CD4-positive, alpha-beta T cell treated with Interleukin-10 for 1 hour (primary cell): ENCODE data around the gene GOLGA6A.
"Not testable (repeated sequence)": the region's sequence is repeated elsewhere in the genome, so short reads cannot be mapped to it uniquely, and the experiment has no call there.

Experiments
- DNase-seq: peaks from one replicate; pipeline ENCODE4 v3.0.0-alpha.2; 2020

GOLGA6A gene

GRCh38 chr15:74099963-74100733, 17.8 kb upstream of the GOLGA6A start:
- DNase-seq = peak; percentile 72

DNA sequence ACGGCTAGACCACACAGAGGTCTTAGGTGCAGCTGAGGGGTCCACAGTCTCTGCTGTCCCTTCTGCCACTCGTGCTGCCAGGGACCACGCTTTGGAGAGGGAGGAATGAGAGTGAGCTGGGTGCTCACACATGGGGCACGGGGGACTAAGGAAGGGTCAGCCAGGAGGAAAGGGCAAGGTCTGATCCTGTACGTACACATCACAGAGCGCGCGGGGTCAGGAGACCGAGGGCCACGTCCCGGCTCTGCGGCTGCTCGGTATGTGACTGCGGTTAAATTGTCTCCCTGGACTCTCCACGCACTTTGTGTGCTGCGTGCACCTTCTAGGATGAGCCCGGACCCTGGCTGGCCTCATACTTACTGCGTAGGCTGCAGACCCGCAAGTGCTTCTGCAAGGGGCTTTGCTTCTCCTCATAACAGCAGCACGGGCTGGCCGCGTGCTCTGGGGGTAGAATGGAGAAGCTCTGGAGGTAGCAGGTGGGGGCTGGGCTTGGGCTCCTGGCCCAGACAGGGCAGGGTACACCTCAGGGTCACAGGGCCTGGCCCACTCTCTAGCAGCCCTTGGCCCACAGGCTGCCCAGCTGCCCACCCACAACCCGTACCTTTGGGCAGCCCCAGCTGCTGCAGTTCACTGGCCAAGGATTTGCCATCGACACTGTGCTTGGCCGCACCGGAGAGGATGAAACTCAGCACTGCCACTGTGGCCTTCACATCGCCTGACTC, 14.6 kb upstream of the GOLGA6A start:
- DNase-seq = not testable (repeated sequence)

- not testable (repeated sequence) for DNase-seq
Observed at GRCh38 chr15:74095610-74096009, 13.3 kb upstream of the GOLGA6A start.

DNA sequence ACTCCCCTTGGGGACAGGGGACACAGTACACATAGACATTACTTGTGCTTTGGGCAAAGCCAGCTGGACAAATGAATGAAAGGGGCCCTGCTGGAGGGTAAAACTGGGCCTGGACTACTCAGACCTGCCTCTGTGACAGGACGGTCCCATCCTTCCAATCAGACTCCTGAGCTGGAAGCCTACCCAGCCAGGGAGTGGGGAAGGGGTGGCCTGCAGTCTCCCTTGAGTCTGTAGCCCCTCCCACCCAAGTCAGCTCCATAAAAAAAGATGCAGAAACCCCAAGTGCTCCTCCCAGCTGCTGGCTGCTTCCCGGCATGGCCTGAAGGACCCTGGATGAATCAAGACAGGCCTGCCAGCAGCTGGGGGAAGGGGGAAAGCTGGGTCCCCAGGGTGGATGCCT, 12.2 kb upstream of the GOLGA6A start:
- not testable (repeated sequence) for DNase-seq

GRCh38 chr15:74075781-74076180, 6.6 kb downstream of the GOLGA6A start:
- DNase-seq = not testable (repeated sequence)

- peak; percentile 45 for DNase-seq
Observed at GRCh38 chr15:74072614-74073337, 9.6 kb downstream of the GOLGA6A start.

GRCh38 chr15:74072132-74072531, 10.2 kb downstream of the GOLGA6A start:
- DNase-seq = not testable (repeated sequence)

DNA sequence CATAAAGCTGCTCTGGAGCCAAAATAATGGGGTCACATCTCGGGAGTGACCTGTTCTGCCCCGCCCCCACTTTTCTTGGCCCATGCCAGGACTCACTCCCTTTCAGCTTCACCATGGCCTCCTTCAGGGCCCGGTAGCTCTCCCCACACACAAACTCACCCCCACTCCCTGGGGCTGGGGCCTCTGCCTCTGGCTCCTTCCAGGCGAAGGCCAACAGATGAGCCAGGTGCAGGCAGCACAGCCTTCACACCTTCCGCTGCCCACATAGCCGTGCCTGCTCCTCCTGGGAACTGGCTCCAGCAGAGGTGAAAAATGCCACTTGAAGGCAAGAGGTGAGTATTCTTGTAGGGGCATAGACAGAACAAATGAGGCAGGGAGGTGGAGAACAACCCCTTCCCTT, 10.7 kb downstream of the GOLGA6A start:
- DNase-seq = not testable (repeated sequence)

GRCh38 chr15:74065684-74066411, 16.5 kb downstream of the GOLGA6A start:
- peak; percentile 55 for DNase-seq

GRCh38 chr15:74064822-74065221, 17.5 kb downstream of the GOLGA6A start:
- not testable (repeated sequence) for DNase-seq

- DNase-seq = not testable (repeated sequence)
Observed at GRCh38 chr15:74064183-74064582, 18.2 kb downstream of the GOLGA6A start.

DNA sequence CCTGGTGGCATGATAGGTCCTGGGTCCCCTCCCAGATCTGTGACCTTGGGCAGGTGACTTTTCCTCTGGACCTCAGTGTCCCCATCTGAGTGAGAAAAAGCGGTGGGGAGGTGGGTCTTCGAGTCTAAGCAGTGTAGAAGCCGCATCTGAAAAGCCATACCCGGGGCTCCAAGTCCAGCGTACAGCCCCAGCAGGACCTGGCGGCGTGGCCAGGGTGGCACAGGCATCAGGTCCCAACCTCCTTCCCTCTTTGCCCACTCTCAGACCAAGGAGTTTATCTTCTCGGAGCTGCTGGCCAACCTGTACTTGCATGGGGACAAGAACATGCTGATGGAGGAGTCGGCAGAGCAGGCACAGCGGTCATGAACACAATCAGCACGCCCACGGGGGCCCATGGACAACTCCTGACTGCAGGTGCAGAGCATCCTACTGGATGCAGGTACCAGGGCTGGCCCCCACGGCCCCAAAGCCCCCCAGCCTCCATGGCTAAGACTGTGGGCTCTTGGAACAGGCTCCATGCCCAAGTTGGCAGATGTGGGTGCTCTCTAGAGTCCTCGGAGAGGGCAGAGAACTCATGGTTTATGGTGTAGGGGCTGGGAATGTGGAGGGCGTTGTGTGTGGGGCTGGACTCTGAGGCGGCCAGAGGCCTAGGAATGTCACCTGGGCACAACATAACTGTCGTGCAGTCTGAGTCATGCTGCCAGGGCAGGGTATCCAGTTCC, 18.8 kb downstream of the GOLGA6A start:
- DNase-seq = not testable (repeated sequence)

GRCh38 chr15:74062671-74063070, 19.7 kb downstream of the GOLGA6A start:
- DNase-seq = no peak

DNA sequence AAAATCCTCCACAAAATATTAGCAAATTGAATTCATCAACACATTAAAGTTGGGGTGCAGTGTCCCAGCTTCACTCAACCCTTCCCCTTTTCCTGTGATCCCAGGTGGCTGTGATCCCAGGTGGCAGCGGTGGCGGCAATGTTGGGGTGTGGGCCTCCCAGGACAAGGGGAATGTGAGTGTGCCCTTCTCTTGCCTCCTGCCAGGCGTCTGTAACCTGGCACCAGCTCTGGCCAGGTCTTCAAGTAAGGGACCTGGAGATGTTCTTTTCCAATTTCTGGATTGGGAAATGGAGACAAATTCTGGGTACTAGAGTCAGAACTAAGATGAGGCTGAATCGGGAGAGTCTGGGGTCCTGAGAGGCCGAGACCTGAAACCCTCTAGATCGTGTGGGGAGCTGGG, 20.1 kb downstream of the GOLGA6A start:
- no peak for DNase-seq

GRCh38 chr15:74060251-74060650, 22.1 kb downstream of the GOLGA6A start:
- no peak for DNase-seq

DNA sequence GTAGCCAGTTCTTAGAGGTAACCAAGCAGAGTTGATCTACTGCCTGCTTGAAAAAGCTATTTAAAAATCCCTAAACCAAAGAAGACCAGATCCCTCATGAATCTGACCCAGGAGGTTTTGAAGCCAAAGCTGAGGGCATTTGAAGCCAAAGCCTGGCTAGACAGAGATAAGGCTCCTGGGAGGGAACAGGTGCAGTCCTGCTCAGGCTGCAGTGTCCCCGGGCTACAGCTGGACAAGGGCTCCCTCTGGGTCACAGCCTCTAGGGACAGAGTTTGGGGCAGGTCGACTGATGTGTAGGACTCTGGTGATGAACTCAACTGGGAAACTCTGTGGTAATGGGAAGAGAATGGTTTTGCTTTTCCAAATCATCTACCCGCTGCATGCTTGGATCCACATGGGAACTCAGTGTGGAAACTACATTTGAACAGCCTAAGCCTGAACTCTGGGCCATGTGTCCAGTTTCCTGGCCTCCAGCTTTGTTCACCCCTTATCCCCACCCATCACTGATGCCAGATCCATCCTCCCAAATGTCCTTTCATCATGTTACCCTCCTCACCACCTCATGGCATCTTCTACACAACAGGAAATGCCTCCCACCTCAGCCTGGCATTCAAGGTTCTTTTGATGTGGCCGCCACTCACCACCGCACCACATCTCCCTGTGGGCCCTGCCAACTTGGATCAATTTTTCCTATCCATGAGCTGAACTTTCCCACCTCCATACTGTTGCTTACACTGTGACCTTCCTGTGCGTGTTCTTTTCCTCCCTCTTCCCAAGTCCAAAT, 23.1 kb downstream of the GOLGA6A start:
- DNase-seq = not testable (repeated sequence)

DNA sequence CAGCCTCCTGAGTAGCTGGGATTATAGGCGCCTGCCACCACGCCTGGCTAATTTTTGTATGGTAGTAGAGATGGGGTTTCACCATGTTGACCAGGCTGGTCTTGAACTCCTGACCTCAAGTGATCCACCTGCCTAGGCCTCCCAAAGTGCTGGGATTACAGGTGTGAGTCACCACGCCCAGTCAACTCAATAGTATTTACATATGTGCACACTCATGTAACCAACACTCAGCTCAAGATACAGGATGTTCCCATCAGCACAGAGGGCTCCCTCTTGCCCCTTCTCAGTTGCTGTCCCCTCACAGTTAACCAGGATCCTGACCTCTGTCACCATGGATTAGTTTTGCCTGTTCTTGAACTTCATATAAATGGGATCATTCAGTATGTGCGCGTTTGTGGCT, 26.0 kb downstream of the GOLGA6A start:
- not testable (repeated sequence) for DNase-seq

- DNase-seq = no peak
Observed at GRCh38 chr15:74055804-74056203, 26.5 kb downstream of the GOLGA6A start.

- peak; percentile 66 for DNase-seq
Observed at GRCh38 chr15:74053941-74054529, 28.3 kb downstream of the GOLGA6A start.

DNA sequence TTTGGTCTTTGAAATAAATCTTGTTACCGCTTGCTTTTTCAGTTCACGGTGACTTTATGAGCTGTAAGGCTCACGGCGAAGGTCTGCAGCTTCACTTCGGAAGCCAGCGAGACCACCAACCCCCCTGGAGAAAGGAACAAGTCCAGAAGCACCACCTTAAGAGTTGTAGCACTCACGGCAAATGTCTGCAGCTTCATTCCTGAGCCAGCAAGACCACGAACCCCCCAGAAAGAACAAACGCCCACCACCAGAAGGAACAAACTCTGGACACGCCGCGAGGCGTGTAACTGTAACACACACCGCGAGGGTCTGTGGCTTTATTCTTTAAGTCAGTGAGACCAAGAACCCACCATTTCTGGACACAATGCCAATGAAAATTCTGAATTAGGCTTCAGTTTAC, 28.8 kb downstream of the GOLGA6A start:
- DNase-seq = no peak
